OCI-LY1 (cell line): ENCODE data around the gene OGFOD1.

Experiments
- CTCF ChIP-seq: fragments of 200-600 bp; sonication (generic), shearing (Covaris generic); IDR thresholded peaks from 2 replicates; pipeline ENCODE4 v1.5.1; 2017; ENCODE audit warnings: mild to moderate bottlenecking, antibody characterized with exemption, low read length, moderate library complexity, mixed read lengths
- EZH2 ChIP-seq: fragments of 200-600 bp; sonication (generic), shearing (Covaris generic); IDR thresholded peaks from 2 replicates; pipeline ENCODE4 v1.8.0; 2017; ENCODE audit warnings: borderline replicate concordance, mixed run types, mild to moderate bottlenecking, antibody characterized with exemption, low read length, moderate library complexity, mixed read lengths

GRCh38 chr16:56513091-56513490 is 61.7 kb downstream of the OGFOD1 start:
- TF ChIP-seq CTCF (no peak), EZH2 (no peak)
